ENCODE results near the gene CFAP298.

DNA sequence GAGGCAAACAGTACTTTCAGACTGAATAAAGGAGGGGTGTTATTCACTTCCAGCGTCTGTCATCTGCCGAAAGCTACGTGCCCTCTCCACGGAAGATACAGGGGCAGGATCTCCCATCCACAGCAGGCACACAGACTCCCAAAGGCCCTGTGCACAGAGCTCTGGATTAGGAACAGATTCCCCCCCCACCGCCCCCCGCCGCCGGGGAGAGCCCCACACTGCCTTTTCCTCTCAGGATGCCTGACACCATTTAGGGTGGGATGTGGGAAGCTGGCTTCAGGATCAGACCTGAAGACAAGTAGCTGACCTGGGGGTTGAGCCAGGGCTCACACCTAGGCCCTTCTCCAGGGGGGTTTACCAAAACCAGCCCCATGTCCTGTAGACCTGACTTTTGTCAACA is 18.5 kb downstream of the CFAP298 start:
- no peak for TF ChIP-seq POLR2A (IDR thresholded peaks at IDR 0.05)
- TF ChIP-seq, protein P1, sequence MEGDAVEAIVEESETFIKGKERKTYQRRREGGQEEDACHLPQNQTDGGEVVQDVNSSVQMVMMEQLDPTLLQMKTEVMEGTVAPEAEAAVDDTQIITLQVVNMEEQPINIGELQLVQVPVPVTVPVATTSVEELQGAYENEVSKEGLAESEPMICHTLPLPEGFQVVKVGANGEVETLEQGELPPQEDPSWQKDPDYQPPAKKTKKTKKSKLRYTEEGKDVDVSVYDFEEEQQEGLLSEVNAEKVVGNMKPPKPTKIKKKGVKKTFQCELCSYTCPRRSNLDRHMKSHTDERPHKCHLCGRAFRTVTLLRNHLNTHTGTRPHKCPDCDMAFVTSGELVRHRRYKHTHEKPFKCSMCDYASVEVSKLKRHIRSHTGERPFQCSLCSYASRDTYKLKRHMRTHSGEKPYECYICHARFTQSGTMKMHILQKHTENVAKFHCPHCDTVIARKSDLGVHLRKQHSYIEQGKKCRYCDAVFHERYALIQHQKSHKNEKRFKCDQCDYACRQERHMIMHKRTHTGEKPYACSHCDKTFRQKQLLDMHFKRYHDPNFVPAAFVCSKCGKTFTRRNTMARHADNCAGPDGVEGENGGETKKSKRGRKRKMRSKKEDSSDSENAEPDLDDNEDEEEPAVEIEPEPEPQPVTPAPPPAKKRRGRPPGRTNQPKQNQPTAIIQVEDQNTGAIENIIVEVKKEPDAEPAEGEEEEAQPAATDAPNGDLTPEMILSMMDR (IDR thresholded peaks at IDR 0.05), result no peak
